K562 (cell line): Measurements from ENCODE around the gene OR2L13. TPM values are rescaled to one million over a fixed set of nuclear protein-coding genes. Genes with fewer than 3 reads are reported as not detected.

Source experiments
- ATAC-seq: fragments of 200-7000 bp; cut with Tn5 transposase; 3 replicates; pipeline ENCODE4 v1.9.1; 2020; ENCODE audit warnings: moderate library complexity
- BruUV-seq: library from RNA; stranded (reverse); fragments of 400-500 nt; replicated peaks from 2 replicates; lab custom pipeline; 2021; lab: Mats Ljungman, UMichigan
- CTCF ChIA-PET: fragments of 300-600 bp; formaldehyde crosslinking; extraction: SDS; loops from one replicate; lab custom pipeline; 2021; ENCODE audit warnings: low intra/inter-chr PET ratio; lab: Yijun Ruan, JAX
- POLR2A ChIA-PET: fragments of 300-600, 350-650 bp; sonication (Branson Sonifier 250); formaldehyde crosslinking; extraction: SDS; loops from one replicate; lab custom pipeline; 2021; ENCODE audit warnings: antibody characterized with exemption, inconsistent platforms; lab: Yijun Ruan, JAX
- DNase-seq, 4 experiments: peaks; one replicate each; pipeline versions ENCODE4 v3.0.0 to v3.0.0-alpha.2; 2011 to 2018; ENCODE audit warnings: low spot score in 3 of 4, mixed read lengths in 3 of 4; ENCODE audit errors: extremely low read depth in 1 of 4
- FAIRE-seq: peaks from 2 replicates; lab custom pipeline; 2011; peaks lifted over from hg19 to GRCh38; lab: Jason Lieb, UNC
- H2AFZ ChIP-seq: 2 replicates; pipeline ENCODE4 v1.6.0; 2011; ENCODE audit warnings: low read depth, low read length, control low read depth, inconsistent platforms
- H3K27ac ChIP-seq: fragments of 200-600 bp; 3 replicates; pipeline ENCODE4 v1.8.0; 2011; ENCODE audit warnings: low read depth, mild to moderate bottlenecking, control low read depth, inconsistent platforms, low read length, moderate library complexity, mixed read lengths; ENCODE audit errors: extremely low read depth
- H3K27me3 ChIP-seq, 2 experiments: fragments of 300-600 bp in 1 of 2; 2 replicates in 1 of 2; 3 replicates in 1 of 2; pipeline versions ENCODE4 v1.6.0 to v1.8.0; 2011; ENCODE audit warnings: inconsistent platforms in 2 of 2, low read length in 2 of 2, mild to moderate bottlenecking in 1 of 2, mixed read lengths in 1 of 2, moderate library complexity in 1 of 2; ENCODE audit not compliant: control insufficient read depth in 2 of 2, insufficient read depth in 2 of 2
- H3K36me3 ChIP-seq: fragments of 300-600 bp; 3 replicates; pipeline ENCODE4 v1.8.0; 2011; ENCODE audit warnings: mild to moderate bottlenecking, low read length, inconsistent platforms; ENCODE audit not compliant: control insufficient read depth, insufficient read depth
- H3K4me1 ChIP-seq, 2 experiments: fragments of 200-600 bp in 1 of 2; replicated peaks in 1 of 2; 2 replicates in 1 of 2; 3 replicates in 1 of 2; pipeline versions ENCODE4 v1.5.1 to v1.8.0; 2011; ENCODE audit warnings: inconsistent platforms in 2 of 2, low read length in 2 of 2, mild to moderate bottlenecking in 1 of 2, mixed read lengths in 1 of 2, moderate library complexity in 1 of 2; ENCODE audit not compliant: control insufficient read depth in 2 of 2, insufficient read depth in 2 of 2
- H3K4me2 ChIP-seq: 2 replicates; pipeline ENCODE4 v1.6.1; 2011; ENCODE audit warnings: low read length, control low read depth, inconsistent platforms, mixed read lengths; ENCODE audit not compliant: insufficient read depth
- H3K4me3 ChIP-seq: fragments of 200-600 bp; sonication (generic), shearing (Covaris generic); 2 replicates; pipeline ENCODE4 v1.5.1; 2016; ENCODE audit warnings: control low read depth, inconsistent platforms
- H3K79me2 ChIP-seq: fragments of 200-600 bp; 3 replicates; pipeline ENCODE4 v1.8.0; 2011; ENCODE audit warnings: low read length, inconsistent platforms; ENCODE audit not compliant: control insufficient read depth, insufficient read depth
- H3K9ac ChIP-seq, 2 experiments: 2 replicates each; pipeline versions ENCODE4 v1.6.0 to v1.6.1; 2011; ENCODE audit warnings: low read depth in 2 of 2, low read length in 2 of 2, control low read depth in 1 of 2, inconsistent platforms in 1 of 2, mild to moderate bottlenecking in 1 of 2, mixed read lengths in 1 of 2; ENCODE audit not compliant: insufficient read depth in 1 of 2
- H3K9me1 ChIP-seq: one replicate; pipeline ENCODE4 v1.6.0; 2011; ENCODE audit warnings: inconsistent platforms, mild to moderate bottlenecking, low read length, moderate library complexity; ENCODE audit not compliant: control insufficient read depth, insufficient read depth
- H3K9me3 ChIP-seq: replicated peaks from 2 replicates; pipeline ENCODE4 v1.5.1; 2011; ENCODE audit warnings: low read depth, low read length, inconsistent platforms; ENCODE audit not compliant: control insufficient read depth, insufficient read depth
- H4K20me1 ChIP-seq: replicated peaks from 2 replicates; pipeline ENCODE4 v1.6.1; 2011; ENCODE audit warnings: low read length, inconsistent platforms, mixed read lengths; ENCODE audit not compliant: control insufficient read depth, insufficient read depth
- DACH1 ChIP-seq: fragments of 450-650 bp; IDR thresholded peaks from 2 replicates; pipeline ENCODE4 v1.6.1; 2018; ENCODE audit not compliant: partially characterized antibody
- MYC ChIP-seq, 2 experiments: fragments of 250-450 bp in 1 of 2; sonication (Bioruptor Pico) in 1 of 2; IDR thresholded peaks; 2 replicates each; pipeline versions ENCODE4 v1.5.1 to v1.6.1; 2012 to 2021; ENCODE audit warnings: low read depth in 2 of 2, borderline replicate concordance in 1 of 2, improper control_type of control experiment in 1 of 2, low read length in 1 of 2, mild to moderate bottlenecking in 1 of 2, moderate library complexity in 1 of 2
- PML ChIP-seq: IDR thresholded peaks from 2 replicates; pipeline ENCODE4 v1.6.1; 2012; ENCODE audit warnings: low read length, inconsistent platforms
- WHSC1 ChIP-seq: IDR thresholded peaks from one replicate; pipeline ENCODE4 v1.6.1; 2012; ENCODE audit warnings: low read length, control low read depth, inconsistent platforms
- ZNF354B ChIP-seq: fragments of 250-450 bp; sonication (Bioruptor Pico); IDR thresholded peaks from 2 replicates; pipeline ENCODE4 v1.4.0; 2020
- ZNF695 ChIP-seq: fragments of 450-650 bp; formaldehyde crosslinking; IDR thresholded peaks from 2 replicates; pipeline ENCODE4 v1.4.0; 2020; ENCODE audit warnings: mild to moderate bottlenecking, moderate library complexity
- in situ Hi-C: fragments of 300-500 bp; cut with MboI; formaldehyde crosslinking; loops from 4 replicates; pipeline ENCODE4 v1.15.0; 2018; ENCODE audit warnings: inconsistent platforms, mixed read lengths
- intact Hi-C: fragments of 100-400 bp; cut with micrococcal nuclease; formaldehyde crosslinking; loops from 2 replicates; pipeline ENCODE4 v1.14.2; 2022
- polyA plus RNA-seq, 8 experiments: library from polyadenylated mRNA; depleted of rRNA in 4 of 8; stranded (reverse) in 5 of 8; unstranded in 3 of 8; fragments of >200 nt; fragmentation: Nextera tagmentation in 2 of 8; fragmentation: Illumina TruSeq in 1 of 8; extraction: Ambion mirVana in 2 of 8; extraction: Trizol in 1 of 8; gene quantifications; 2 replicates each; pipeline versions ENCODE4 v1.2.1 to v1.2.3, GENCODE V29; 2011 to 2014; ENCODE audit warnings: inconsistent platforms in 1 of 8, missing spikeins in 1 of 8
- total RNA-seq, 7 experiments: library from RNA; depleted of rRNA in 6 of 7; stranded (reverse); fragments of >200 nt in 6 of 7; fragmentation: Illumina TruSeq in 2 of 7; extraction: Trizol in 2 of 7; gene quantifications; 2 replicates each; pipeline versions ENCODE4 v1.2.1 to v1.2.3, GENCODE V29; 2011 to 2021; ENCODE audit warnings: low replicate concordance in 1 of 7
- TF ChIP-seq, protein P1 (sequence below), 2 experiments: fragments of 450-650 bp in 1 of 2; IDR thresholded peaks; 2 replicates each; pipeline ENCODE4 v1.6.1; 2011 to 2017; ENCODE audit warnings: low read depth in 2 of 2, antibody characterized with exemption in 1 of 2, borderline replicate concordance in 1 of 2, low read length in 1 of 2, mild to moderate bottlenecking in 1 of 2, mixed read lengths in 1 of 2; ENCODE audit not compliant: control insufficient read depth in 1 of 2

OR2L13 gene
- total and polyA plus RNA-seq, 9 of the 15 experiments (the other 6 are each of a cell fraction or from before 2014, with no cell fraction given): not detected

DNA sequence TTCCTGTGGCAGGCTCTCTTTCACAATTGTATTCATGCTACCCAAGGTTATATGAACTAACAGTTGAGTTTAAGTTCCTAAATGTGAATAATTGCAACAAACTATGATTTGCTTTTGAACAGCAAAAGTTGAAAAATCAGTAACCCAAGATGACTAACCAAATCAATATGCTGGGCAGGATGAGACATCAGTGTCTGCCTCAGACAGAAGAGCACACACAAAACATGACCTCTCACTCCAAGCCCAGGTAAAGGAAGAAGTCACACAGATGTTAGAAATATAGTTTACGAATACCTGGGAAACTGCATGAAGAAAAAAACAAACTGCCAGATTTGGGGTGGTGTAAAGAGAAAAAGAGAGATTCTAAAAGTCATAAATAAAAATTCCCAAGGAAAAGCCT lies 3.5 kb downstream of the OR2L13 start (continued):
- TF ChIP-seq, protein P1, sequence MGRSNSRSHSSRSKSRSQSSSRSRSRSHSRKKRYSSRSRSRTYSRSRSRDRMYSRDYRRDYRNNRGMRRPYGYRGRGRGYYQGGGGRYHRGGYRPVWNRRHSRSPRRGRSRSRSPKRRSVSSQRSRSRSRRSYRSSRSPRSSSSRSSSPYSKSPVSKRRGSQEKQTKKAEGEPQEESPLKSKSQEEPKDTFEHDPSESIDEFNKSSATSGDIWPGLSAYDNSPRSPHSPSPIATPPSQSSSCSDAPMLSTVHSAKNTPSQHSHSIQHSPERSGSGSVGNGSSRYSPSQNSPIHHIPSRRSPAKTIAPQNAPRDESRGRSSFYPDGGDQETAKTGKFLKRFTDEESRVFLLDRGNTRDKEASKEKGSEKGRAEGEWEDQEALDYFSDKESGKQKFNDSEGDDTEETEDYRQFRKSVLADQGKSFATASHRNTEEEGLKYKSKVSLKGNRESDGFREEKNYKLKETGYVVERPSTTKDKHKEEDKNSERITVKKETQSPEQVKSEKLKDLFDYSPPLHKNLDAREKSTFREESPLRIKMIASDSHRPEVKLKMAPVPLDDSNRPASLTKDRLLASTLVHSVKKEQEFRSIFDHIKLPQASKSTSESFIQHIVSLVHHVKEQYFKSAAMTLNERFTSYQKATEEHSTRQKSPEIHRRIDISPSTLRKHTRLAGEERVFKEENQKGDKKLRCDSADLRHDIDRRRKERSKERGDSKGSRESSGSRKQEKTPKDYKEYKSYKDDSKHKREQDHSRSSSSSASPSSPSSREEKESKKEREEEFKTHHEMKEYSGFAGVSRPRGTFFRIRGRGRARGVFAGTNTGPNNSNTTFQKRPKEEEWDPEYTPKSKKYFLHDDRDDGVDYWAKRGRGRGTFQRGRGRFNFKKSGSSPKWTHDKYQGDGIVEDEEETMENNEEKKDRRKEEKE (IDR thresholded peaks at IDR 0.05; ENCODE audit: borderline replicate concordance in 1 of 2, control insufficient read depth in 1 of 2, low read depth in 2 of 2, low read length in 1 of 2): no peak
- no peak for TF ChIP-seq WHSC1

DNA sequence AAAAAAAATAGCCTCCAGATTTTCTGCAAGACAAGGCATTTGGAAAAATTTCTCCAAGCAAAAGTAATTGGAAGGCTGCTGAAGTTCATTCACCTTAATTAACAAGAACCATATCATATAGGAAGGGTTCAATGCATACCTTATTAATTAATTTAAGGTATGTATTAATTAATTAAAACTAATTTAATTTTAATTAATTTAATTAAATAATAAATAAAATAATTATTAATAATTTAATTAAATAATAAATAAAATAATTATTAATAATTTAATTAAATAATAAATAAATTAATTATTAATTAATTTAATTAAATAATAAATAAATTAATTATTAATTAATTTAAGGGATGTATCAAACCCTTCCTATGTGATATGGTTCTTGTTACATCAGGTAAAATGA lies 7.9 kb downstream of the OR2L13 start:
- intact Hi-C loops: no loop called here
- H2AFZ ChIP-seq: no peak overlapping the region

More for the DNA sequence above, 7.9 kb downstream of the OR2L13 start:
- no peaks in the 10 kb centered on the region for H3K27me3 ChIP-seq
- peaks cover 1% of the 10 kb centered on the region; the same call in 1 of the 2 replicates for H3K9me3 ChIP-seq
- no peaks in the 10 kb centered on the region for H3K9me1 ChIP-seq
- DNase-seq (no peak), ATAC-seq (no peak), FAIRE-seq (no peak)
- H3K36me3 ChIP-seq: no peaks in the 10 kb centered on the region
- no peak overlapping the region for H3K4me2 ChIP-seq
- no TSS peak for BruUV-seq
- POLR2A ChIA-PET: no interaction called here
- CTCF ChIA-PET: no interaction called here
- no peak for TF ChIP-seq DACH1
- TF ChIP-seq ZNF354B (CRISPR knock-in tag): no peak
- TF ChIP-seq MYC (IDR thresholded peaks at IDR 0.05; ENCODE audit: low read depth, low read length): no peak
- no peak for TF ChIP-seq MYC (CRISPR knock-in tag; IDR thresholded peaks at IDR 0.05; ENCODE audit: borderline replicate concordance, low read depth)
- TF ChIP-seq PML: no peak
- TF ChIP-seq ZNF695 (CRISPR knock-in tag): no peak
- no peaks in the 10 kb centered on the region for H4K20me1 ChIP-seq
- H3K9ac ChIP-seq: no peak overlapping the region
- H3K27ac ChIP-seq: no peak overlapping the region
- no peak overlapping the region for H3K4me3 ChIP-seq
- H3K79me2 ChIP-seq: no peaks in the 10 kb centered on the region
- no peaks in the 10 kb centered on the region for H3K4me1 ChIP-seq
- in situ Hi-C loops: no loop called here
